ENCODE measurements around the gene HOXD10. TPM values are rescaled to one million over a fixed set of nuclear protein-coding genes. Genes with fewer than 3 reads are reported as not detected.

HOXD10 gene
- total RNA-seq, 1 experiment from 2014 or later = 2.2 TPM

- no peak overlapping the region for H3K4me3 ChIP-seq
- no peak overlapping the region for H3K27ac ChIP-seq
- H3K36me3 ChIP-seq = no peaks in the 10 kb centered on the region
- H3K4me1 ChIP-seq = no peaks in the 10 kb centered on the region
- H3K27me3 ChIP-seq = no peaks in the 10 kb centered on the region
- H3K9me3 ChIP-seq (replicated peaks) = no peaks in the 10 kb centered on the region
- no peak for DNase-seq
These were observed 36.6 kb upstream of the HOXD10 start for GRCh38 chr2:176079831-176080539.

GRCh38 chr2:176080540-176081375 is 35.8 kb upstream of the HOXD10 start:
- no peaks in the 10 kb centered on the region for H3K4me1 ChIP-seq
- no peaks in the 10 kb centered on the region for H3K9me3 ChIP-seq (replicated peaks)
- no peak overlapping the region for H3K4me3 ChIP-seq
- H3K36me3 ChIP-seq = no peaks in the 10 kb centered on the region
- H3K27ac ChIP-seq = no peak overlapping the region
- DNase-seq = no peak
- no peaks in the 10 kb centered on the region for H3K27me3 ChIP-seq

- H3K4me3 ChIP-seq = no peak overlapping the region
- no peaks in the 10 kb centered on the region for H3K4me1 ChIP-seq
- H3K9me3 ChIP-seq (replicated peaks) = no peaks in the 10 kb centered on the region
- no peaks in the 10 kb centered on the region for H3K36me3 ChIP-seq
- no peak for DNase-seq
- H3K27me3 ChIP-seq = no peaks in the 10 kb centered on the region
- H3K27ac ChIP-seq = no peak overlapping the region
These were observed 35.2 kb upstream of the HOXD10 start for GRCh38 chr2:176081376-176081836.

GRCh38 chr2:176081837-176082524 is 34.6 kb upstream of the HOXD10 start:
- Histone ChIP-seq H3K9me3 (replicated peaks) (no peaks in the 10 kb centered on the region), H3K27ac (no peak overlapping the region), H3K27me3 (no peaks in the 10 kb centered on the region), H3K4me3 (no peak overlapping the region), H3K36me3 (no peaks in the 10 kb centered on the region), H3K4me1 (no peaks in the 10 kb centered on the region)
- DNase-seq = no peak

GRCh38 chr2:176082525-176082823 is 34.1 kb upstream of the HOXD10 start:
- Histone ChIP-seq H3K4me1 (no peaks in the 10 kb centered on the region), H3K36me3 (no peaks in the 10 kb centered on the region), H3K9me3 (replicated peaks) (no peaks in the 10 kb centered on the region), H3K27me3 (no peaks in the 10 kb centered on the region), H3K27ac (no peak overlapping the region), H3K4me3 (no peak overlapping the region)
- no peak for DNase-seq

- Histone ChIP-seq H3K27ac (no peak overlapping the region), H3K36me3 (no peaks in the 10 kb centered on the region), H3K4me3 (no peak overlapping the region), H3K9me3 (replicated peaks) (no peaks in the 10 kb centered on the region), H3K27me3 (no peaks in the 10 kb centered on the region), H3K4me1 (no peaks in the 10 kb centered on the region)
- no peak for DNase-seq
These were observed 33.5 kb upstream of the HOXD10 start for GRCh38 chr2:176082824-176083751.

GRCh38 chr2:176083796-176084261 is 32.7 kb upstream of the HOXD10 start, which contains the start of gene EVX2:
TSS of gene EVX2 (minus strand) at chr2:176083962. CDS start at chr2:176083776, 186 bp downstream.
- Histone ChIP-seq H3K27ac (no peak within 1 kb of the TSS), H3K4me1 (no peaks in the 10 kb centered on the region), H3K9me3 (replicated peaks) (no peaks in the 10 kb centered on the region), H3K4me3 (no peak within 1 kb of the TSS), H3K27me3 (no peaks in the 10 kb centered on the region), H3K36me3 (no peaks in the 10 kb centered on the region)
- no peak for DNase-seq

- Histone ChIP-seq H3K27me3 (no peaks in the 10 kb centered on the region), H3K9me3 (replicated peaks) (no peaks in the 10 kb centered on the region), H3K27ac (no peak overlapping the region), H3K36me3 (no peaks in the 10 kb centered on the region), H3K4me1 (no peaks in the 10 kb centered on the region), H3K4me3 (no peak overlapping the region)
- DNase-seq = no peak
These were observed 31.9 kb upstream of the HOXD10 start for GRCh38 chr2:176084611-176085119.

- H3K36me3 ChIP-seq = no peaks in the 10 kb centered on the region
- H3K27me3 ChIP-seq = no peaks in the 10 kb centered on the region; the same call in 1 of the 2 replicates
- H3K9me3 ChIP-seq (replicated peaks) = no peaks in the 10 kb centered on the region
- no peak overlapping the region for H3K27ac ChIP-seq
- no peak for DNase-seq
- H3K4me1 ChIP-seq = no peaks in the 10 kb centered on the region
- no peak overlapping the region for H3K4me3 ChIP-seq
These were observed 31.3 kb upstream of the HOXD10 start for GRCh38 chr2:176085120-176085788.

- no peak overlapping the region for H3K27ac ChIP-seq
- H3K4me3 ChIP-seq = no peak overlapping the region
- no peaks in the 10 kb centered on the region; the same call in 1 of the 2 replicates for H3K27me3 ChIP-seq
- H3K9me3 ChIP-seq (replicated peaks) = no peaks in the 10 kb centered on the region
- H3K36me3 ChIP-seq = no peaks in the 10 kb centered on the region
- no peaks in the 10 kb centered on the region for H3K4me1 ChIP-seq
- peak; percentile 26 to 54 for DNase-seq
These were observed 30.5 kb upstream of the HOXD10 start for GRCh38 chr2:176085861-176086771.

- H3K9me3 ChIP-seq (replicated peaks) = no peaks in the 10 kb centered on the region
- H3K4me1 ChIP-seq = no peaks in the 10 kb centered on the region
- DNase-seq = no peak
- no peak overlapping the region for H3K4me3 ChIP-seq
- H3K27ac ChIP-seq = no peak overlapping the region
- H3K27me3 ChIP-seq = no peaks in the 10 kb centered on the region; the same call in 1 of the 2 replicates
- no peaks in the 10 kb centered on the region for H3K36me3 ChIP-seq
These were observed 29.1 kb upstream of the HOXD10 start for GRCh38 chr2:176087330-176088047.

Data from SJCRH30 (cell line).